Kidney tubule cell (primary cell): ENCODE measurements around the gene ZBTB7C.

Experiments
- DNase-seq: peaks from one replicate; pipeline ENCODE4 v3.0.0-alpha.2; 2018; ENCODE audit warnings: low spot score

Gene ZBTB7C

DNA sequence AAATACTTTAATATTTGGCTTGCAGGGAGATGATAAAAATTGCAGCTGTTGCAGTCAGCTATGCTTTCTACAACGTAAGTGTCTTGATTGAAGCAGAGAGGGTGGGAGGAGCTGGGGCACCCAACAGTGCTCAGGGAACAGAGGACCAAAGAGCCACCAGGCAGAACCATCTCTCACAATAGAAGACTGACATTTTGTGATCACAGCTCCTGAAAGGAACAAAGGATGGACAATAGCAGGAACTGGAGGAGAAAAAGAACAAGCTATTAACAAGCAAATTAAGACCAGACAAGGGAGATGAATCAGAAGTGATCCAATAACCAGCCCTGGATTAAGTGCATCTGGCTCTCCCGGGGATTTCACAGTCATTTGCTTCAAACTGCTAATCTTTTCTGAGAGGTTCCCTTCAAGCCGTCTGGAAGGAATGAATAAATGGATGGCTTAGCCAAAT, 413.1 kb downstream of the ZBTB7C start:
- peak; percentile 32 for DNase-seq

DNA sequence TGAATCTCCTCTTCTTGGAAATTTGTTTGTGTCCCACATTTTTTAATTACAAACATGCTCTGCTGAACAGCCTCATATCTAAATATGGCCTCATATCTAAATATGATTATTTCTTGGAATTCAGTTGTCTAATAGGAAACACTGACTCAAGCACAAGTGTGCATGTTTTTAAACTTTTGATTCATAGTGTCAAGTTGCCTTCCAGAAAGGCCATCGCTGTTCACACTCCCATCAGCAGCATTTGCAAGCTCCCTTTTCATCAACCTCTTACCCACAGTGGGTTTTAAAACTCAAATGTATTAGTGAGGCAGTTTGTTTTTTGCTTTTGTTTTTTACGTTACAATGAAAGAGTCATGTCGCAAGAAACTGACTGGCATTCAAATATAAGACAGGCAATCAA, 413.5 kb downstream of the ZBTB7C start:
- DNase-seq = no peak

DNA sequence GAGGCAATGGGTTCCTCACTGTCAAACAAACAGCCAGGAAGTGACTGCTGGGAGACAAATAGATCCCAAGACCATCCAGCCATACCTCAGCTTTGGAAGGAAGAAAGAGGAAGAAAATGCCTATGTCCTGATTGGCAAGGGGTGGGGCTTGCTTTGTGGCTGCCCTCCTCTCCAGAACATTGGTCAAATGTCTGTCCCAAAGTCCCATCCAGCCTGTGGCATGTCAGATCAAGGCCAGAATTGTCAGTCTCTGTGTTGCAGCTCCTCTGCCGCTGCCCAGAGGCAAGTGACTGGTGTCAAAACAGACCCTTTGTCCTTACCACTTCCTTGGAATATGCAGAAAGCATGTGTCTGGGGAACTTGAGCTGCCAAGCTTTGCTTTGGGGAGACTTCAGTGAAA, 415.8 kb downstream of the ZBTB7C start:
- DNase-seq = no peak

GRCh38 chr18:47992976-47993375, 416.2 kb downstream of the ZBTB7C start:
- no peak for DNase-seq

- no peak for DNase-seq
Measured at GRCh38 chr18:47992266-47992665, 416.9 kb downstream of the ZBTB7C start.

DNA sequence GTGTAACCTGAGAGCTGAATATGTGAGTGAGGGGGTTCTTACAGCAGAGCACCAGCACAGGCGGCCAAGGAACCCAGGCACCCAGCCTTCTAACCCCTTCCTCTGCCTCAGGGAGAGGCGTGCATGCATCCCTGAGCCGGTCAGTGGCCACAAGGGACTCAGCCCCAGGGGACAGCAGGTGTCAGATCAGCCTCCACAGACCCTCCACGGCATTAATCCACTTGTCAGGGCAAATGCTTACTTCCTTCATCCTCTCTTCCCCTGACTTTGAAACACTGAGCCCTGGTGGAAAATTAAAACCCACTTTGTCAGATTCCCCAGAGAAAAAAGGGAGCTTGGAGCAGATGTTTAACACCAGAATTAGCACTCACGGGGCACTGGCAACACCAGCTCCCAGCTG, 418.2 kb downstream of the ZBTB7C start:
- no peak for DNase-seq

- DNase-seq = no peak
Measured at GRCh38 chr18:47987388-47987699, 421.8 kb downstream of the ZBTB7C start.

- DNase-seq = no peak
Measured at GRCh38 chr18:47986620-47987387, 422.4 kb downstream of the ZBTB7C start.

- DNase-seq = no peak
Measured at GRCh38 chr18:47985866-47986265, 423.3 kb downstream of the ZBTB7C start.

- DNase-seq = no peak
Measured at GRCh38 chr18:47984991-47985390, 424.2 kb downstream of the ZBTB7C start.

DNA sequence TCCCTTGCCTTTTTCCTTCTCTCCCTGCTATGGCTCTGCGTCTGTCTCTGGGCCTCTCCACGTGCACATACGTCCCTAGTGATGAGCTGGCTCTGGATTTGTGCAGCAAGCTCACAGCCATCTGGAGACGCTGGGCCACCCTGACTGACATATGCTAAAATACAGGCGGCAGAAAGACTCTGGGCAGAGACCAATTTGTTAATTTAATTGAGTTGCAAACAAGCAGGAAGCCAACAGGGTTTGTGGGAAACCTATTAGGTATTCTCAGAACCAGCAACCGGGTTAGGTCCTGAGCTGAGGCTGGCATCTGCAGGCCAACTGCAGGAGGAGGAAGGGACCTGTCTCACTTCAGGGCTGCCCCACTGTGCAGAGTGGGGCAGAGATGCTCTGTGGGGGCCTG, 425.2 kb downstream of the ZBTB7C start:
- no peak for DNase-seq

GRCh38 chr18:47983055-47983454, 426.1 kb downstream of the ZBTB7C start:
- DNase-seq = no peak

DNA sequence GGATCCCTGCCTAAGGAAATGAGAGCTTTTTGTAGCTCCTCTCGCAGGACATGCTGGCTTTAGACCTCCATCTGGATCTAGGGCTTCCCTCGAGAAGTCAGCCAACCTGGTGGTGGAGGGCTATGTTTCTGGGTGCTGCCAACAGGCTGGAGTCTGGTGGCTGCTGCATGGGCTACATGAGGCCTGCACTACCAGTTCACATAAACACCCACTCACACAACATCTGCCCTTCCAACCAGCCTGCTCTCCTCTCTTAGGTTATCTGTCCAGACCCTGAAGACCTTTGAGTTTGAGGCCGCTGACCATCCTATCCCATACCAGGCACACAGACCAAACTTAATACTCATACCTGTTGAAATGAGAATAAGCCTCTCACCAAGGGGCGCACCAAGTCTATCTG, 427.4 kb downstream of the ZBTB7C start:
- DNase-seq = no peak

- no peak for DNase-seq
Measured at GRCh38 chr18:47981320-47981719, 427.9 kb downstream of the ZBTB7C start.

- no peak for DNase-seq
Measured at GRCh38 chr18:47979611-47980200, 429.5 kb downstream of the ZBTB7C start.

DNA sequence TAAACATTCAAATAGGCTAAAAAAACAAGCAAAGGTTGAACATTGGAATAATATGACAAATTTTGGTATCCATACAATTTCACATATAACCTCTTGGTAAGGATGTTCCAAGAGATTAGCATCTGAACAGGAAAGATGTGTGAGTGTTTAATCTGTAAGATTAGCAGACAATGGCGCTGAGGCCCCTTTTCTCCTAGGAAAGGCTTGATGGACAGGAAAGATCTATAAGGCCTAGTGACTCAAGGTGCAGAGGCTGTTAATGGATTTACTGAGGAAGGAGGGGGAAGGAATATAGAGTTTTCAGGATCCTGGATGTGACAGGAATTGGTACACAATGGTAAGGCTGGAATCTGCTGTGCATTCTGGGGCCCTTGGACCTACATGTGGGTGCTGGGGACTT, 430.6 kb downstream of the ZBTB7C start:
- no peak for DNase-seq

DNA sequence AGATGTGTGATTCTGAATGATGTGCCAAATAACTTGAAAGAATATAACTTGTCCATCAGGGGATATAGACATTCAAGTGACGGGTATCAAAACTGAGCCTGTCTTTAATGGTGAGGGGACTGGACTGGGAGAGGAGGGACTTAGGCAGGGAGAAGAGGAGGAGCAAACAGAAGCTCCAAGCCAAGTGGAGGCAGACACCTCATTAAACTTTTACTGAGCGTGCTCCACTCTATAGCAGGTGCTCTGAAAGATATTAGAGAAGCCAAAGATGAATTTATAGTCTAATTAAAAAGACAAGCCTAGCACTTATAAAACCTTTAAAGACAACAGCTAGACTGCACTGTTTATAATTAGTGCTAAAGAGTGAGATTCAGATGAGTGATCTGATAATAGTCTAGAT, 431.0 kb downstream of the ZBTB7C start:
- no peak for DNase-seq
